Right lobe of liver (tissue), 4 donors: ENCODE measurements around the gene LRG1.

Experiments
- CTCF ChIP-seq, 4 donors: fragments of 200-600 bp in 3 of 4; fragments of 450-650 bp in 1 of 4; IDR thresholded peaks; one replicate each; pipeline versions ENCODE4 v1.5.1 to v1.8.0; 2016 to 2022; ENCODE audit warnings: antibody characterized with exemption in 4 of 4, mild to moderate bottlenecking in 2 of 4
- POLR2A ChIP-seq: fragments of 450-650 bp; IDR thresholded peaks from one replicate; pipeline ENCODE4 v1.6.1; 2017; ENCODE audit warnings: antibody characterized with exemption, mild to moderate bottlenecking
- donor health status: DM: no; HTN: no; CAD: no.
- donor health status: DM: no; HTN: no; CAD: no.
- donor health status: DM: no; HTN: yes; CAD: no.

GRCh38 chr19:4519521-4520277 lies 20.1 kb downstream of the LRG1 start:
- no peak for TF ChIP-seq CTCF (IDR thresholded peaks at IDR 0.05)
- TF ChIP-seq POLR2A, result no peak
